ENCODE measurements around the gene RAI1.
A peak's percentile ranks its signal among the peaks of the same experiment; 100 is the strongest.
"Not testable (repeated sequence)": the region's sequence is repeated elsewhere in the genome, so short reads cannot be mapped to it uniquely, and the experiment has no call there.

The RAI1 gene

GRCh38 chr17:17663160-17664063, 17.8 kb upstream of the RAI1 start:
- DNase-seq (ENCODE audit: low read depth in 2 of 2, low spot score in 1 of 2): peak; percentile 63 to 71

DNA sequence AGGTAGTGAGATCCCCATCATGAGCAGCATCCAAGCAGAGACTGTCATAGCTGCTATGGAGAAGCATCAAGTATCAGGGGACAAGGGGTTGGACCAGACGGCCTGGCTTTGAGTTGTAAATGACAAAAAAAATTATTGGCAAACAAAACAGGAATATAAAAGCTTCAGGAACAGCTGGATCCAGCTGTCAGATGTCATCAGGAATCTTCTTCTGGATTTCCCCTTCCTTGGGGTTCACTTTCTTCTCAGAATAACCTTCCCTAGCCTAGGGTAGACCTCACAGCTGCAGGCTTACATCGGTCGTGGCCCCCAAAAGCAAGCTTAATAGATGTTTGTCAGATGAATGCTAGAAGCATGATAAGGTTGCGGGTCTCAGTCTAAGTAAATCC, 17.2 kb upstream of the RAI1 start:
- no peak for DNase-seq (ENCODE audit: low read depth in 2 of 2, low spot score in 1 of 2)

- DNase-seq (ENCODE audit: low read depth in 2 of 2, low spot score in 1 of 2): no peak
Measured at GRCh38 chr17:17665255-17665654, 16.0 kb upstream of the RAI1 start.

- no peak for DNase-seq (ENCODE audit: low read depth in 2 of 2, low spot score in 1 of 2)
Measured at GRCh38 chr17:17666111-17666714, 15.0 kb upstream of the RAI1 start.

- DNase-seq (ENCODE audit: low read depth in 2 of 2, low spot score in 1 of 2): no peak
Measured at GRCh38 chr17:17667231-17667630, 14.0 kb upstream of the RAI1 start.

GRCh38 chr17:17667947-17668346, 13.3 kb upstream of the RAI1 start:
- no peak for DNase-seq (ENCODE audit: low read depth in 2 of 2, low spot score in 1 of 2)

GRCh38 chr17:17668358-17668757, 12.9 kb upstream of the RAI1 start:
- no peak for DNase-seq (ENCODE audit: low read depth in 2 of 2, low spot score in 1 of 2)

DNA sequence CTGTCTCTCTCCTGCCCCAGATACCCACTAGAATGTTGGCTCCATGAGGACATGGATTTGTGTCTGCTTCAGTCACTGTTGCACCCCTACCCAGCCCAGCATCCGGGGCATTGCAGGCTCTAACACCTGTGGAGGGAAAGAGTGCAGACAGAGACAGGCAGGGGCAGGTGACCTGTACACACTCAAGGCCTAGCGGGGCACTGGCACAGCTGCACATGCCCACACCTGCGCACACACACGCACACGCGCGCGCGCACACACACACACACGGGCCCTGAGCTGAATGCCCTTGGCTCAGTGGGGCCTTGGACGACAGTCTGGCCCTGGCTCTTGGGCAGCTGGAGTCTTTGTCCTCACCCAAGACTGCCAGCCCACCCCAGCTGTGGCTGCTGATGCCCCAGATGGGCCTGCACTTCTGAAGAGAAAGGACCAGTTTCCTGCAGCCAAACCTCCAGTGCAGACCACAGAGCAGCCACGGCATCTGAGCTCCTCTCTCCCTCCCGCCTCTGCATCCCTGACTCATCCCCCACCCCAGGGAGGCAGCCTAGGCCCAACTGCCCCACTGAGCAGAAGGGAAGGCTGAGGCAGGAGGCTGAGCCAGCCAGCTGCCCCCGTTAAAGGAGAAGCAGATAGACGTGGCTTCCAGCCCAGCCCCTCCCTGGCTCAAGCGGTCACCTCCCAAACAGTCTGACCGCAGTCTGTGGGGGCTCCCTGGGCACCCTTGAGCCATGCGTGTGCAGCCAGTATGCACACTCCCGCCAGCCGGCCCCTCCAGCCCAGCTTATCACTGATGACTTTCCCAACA, 12.3 kb upstream of the RAI1 start:
- no peak for DNase-seq (ENCODE audit: low read depth in 2 of 2, low spot score in 1 of 2)

DNA sequence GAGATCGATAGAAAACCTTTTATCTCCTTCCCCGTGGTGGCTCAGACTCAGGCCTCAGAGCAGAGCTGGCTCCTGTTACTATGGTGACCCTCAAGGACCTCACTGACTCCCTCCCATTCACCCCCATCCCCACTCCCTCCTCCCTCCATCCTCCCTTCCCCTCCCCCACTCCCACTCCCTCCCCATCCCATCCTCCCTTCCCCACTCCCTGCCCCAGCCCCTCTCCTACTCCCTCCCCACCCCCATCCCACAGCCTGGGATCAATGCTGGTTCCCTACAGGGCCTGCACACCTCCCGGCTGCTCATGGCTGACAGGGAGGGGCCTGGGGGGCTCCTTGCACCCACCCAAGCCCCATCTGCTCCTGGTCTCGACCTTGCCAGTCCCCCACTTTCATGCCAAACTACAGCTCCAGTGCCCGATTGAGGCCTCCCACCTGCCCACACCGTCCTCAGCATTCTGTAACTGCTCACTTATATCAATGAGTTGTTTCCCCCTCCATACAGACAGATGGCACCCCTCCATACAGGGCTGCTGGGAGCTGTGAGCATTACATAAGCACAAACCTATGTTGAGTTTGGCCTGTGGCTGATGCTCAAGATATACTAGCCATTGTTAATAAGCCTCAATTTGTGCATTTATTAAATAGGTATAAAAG, 11.6 kb upstream of the RAI1 start:
- DNase-seq (ENCODE audit: low read depth in 2 of 2, low spot score in 1 of 2): no peak

DNA sequence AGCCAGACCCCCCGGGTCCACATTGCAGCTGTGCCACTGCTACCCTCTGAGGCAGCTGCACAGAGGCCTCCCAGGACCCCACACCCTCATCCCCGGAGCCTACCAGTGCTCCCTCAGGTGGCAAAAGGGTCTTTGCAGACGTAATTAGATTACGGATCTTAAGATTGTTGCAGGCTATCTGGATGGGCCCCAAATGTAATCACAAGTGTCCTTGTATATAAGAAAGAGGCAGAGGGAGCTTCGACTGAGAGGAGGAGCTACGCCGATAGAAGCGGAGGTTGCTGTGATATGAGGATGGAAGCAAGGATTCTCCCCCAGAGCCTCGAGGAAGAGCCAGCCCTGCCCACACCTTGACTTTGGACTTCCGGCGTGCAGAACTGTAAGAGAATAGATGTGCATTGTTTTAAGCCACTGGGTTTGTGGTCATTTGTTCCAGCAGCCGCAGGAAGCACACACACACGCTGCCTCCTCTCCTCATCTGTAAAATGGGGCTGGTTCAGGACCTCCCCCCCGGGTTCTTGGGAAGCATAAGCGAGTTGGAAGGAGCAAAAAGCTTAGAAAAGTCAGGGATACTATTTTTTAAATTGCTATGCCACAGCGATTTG, 10.5 kb upstream of the RAI1 start:
- no peak for DNase-seq (ENCODE audit: low read depth in 2 of 2, low spot score in 1 of 2)

DNA sequence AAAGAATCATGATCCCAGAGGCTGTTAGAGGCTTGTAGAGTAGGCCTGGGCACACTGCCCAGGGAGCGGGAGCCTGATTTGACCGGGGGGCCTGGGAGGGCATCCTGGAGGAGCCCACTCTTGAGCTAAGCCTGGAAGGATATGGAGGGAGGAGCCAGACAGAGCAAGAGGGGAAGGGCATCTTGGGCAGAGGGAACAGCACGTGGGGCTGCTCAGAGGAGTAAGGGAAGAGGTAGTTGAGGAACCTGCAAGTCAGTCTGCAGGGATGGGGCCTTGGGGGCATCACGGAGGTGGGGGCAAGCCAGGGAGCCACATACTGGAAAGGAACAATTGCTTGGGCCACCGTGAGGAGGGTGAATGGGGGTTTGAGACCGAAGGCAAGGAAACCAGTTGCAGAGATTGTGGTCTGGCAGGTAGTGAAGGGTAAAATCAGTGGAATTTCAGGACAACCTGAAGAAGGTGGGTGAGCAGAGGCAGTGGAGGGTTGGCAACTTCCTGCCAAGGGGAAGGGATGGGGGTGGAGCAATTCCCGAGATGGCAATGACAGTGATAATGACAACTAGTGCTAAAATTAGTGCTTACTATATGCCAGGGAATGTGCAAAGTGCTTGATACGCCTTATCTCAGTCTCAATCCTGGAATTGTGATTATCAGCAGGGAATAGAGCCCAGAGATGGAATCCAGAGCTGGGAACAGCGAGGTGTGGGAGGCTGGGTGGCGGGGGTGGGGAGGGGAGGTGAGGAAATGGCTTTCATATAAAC, 9.7 kb upstream of the RAI1 start:
- no peak for DNase-seq (ENCODE audit: low read depth in 2 of 2, low spot score in 1 of 2)

DNA sequence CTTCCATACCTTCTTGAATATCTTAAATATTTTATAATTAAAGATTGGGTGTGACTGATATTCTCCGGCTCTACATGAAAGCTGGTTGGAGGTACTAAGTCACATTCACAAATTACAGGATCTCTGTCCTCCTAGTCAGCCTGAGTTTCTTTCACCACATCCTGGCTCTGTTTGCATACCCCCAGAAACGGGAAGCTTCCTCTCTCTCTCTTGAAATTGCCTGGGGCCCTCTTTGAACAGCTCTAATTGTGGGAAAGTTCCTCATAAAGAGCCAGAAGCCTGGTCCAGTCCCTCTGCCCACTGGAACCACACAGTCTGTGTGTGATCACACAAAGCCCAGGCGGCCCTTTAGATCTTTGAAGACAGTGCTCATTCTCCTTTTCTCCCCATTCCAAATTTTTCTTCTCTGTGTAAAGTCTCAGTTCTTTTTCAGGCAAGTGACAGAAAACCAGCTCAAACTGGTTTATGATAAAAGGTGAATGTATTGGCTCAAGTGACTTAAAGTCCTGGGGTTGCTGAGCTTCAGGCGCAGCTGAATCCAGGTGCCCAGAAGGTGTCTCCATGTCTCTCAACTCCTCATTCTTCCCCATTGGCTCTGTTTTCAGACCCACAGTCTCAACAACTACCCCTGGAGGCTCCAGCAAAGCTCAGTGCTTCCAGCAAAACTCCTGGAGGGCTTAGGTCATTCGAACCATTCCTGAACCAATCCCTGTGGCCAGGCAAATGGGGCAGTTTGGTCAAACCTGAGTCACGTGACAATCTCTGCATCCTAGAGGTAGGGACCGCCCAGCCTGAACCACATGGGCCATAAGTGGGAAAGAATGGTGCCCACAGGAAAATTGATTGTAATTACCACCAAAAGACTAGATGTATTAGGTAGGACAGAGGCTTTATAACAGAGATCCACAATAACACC, 8.5 kb upstream of the RAI1 start:
- no peak for DNase-seq (ENCODE audit: low read depth in 2 of 2, low spot score in 1 of 2)

DNA sequence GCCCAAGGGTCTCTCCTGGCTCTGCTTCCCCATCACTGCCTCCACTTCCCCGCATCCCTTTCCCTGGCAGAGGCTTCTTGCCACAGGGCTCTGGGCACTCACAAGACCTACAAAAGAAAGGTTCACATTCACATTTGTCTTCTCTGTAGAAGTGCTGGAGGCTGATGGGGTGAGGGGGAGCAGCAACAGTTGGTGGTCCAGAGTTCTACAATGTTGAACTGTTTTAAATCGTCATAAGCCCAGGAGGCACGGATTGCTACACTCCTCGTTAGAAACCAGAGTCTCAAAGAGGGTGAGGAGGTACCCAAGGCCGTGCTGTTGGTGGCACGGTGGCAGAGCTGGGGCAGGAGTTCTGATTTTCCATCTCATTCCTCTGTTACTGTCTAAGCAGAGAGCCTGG, 5.8 kb upstream of the RAI1 start:
- no peak for DNase-seq (ENCODE audit: low read depth in 2 of 2, low spot score in 1 of 2)

DNA sequence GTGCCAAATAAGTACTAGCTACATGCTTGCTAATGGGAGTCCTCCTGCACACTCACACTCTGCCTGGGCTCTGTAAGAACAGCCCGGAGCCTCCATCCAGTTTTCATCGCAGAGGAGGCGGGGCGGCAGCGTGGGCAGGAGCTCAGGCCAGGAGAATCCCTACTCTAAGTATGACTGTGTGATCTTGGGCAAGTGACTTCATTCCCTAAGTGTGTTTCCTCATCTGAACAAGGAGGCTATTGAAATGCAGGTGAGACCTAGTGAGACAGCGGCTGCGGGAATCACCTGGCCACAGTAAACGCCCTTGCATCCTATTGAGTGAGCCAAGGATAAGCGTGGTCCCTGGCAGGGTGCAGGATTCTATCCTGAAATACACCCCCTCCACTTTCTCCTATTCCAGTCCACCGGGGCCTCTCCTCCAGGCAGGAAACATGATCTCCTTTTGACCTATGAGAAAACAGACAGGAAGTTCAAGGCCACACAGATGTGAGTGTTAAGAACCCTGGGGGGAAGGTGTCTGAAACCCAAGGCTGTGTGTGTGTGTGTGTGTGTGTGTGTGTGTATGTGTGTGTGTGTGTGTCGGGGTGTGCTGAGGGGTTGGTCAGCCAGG, 5.2 kb upstream of the RAI1 start:
- DNase-seq (ENCODE audit: low read depth in 2 of 2, low spot score in 1 of 2): no peak

DNA sequence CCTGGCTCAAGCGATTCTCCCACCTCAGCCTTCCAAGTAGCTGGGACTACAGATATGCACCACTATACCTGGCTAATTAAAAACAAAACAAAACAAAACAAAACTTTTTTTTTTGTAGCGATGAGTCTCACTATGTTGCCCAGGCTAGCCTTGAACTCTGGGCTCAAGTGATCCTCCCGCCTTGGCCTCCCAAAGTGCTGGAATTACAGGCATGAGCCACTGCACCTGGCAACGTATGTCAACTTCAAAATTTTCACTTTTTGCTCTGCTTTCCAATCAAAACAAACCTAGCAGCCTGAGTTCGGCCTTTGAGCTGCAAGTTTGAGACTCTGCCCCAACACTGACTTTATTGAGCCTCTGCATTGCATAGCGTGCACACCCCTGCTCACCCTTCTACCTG, 4.5 kb upstream of the RAI1 start:
- DNase-seq (ENCODE audit: low read depth in 2 of 2, low spot score in 1 of 2): no peak

GRCh38 chr17:17677299-17678040, 3.8 kb upstream of the RAI1 start:
- DNase-seq (ENCODE audit: low read depth in 2 of 2, low spot score in 1 of 2): no peak

GRCh38 chr17:17678063-17678699, 3.1 kb upstream of the RAI1 start:
- not testable (repeated sequence) for DNase-seq (ENCODE audit: low read depth in 2 of 2, low spot score in 1 of 2)

- DNase-seq (ENCODE audit: low read depth in 2 of 2, low spot score in 1 of 2): no peak
Measured at GRCh38 chr17:17679243-17679642, 2.0 kb upstream of the RAI1 start.
